Thoracic aorta (tissue), 2 donors: ENCODE results near the gene ZFYVE28. TPM values are rescaled to one million over a fixed set of nuclear protein-coding genes. Genes with fewer than 3 reads are reported as not detected.

Experiments used
- ATAC-seq: fragments of 150-250 bp; one replicate; pipeline ENCODE4 v1.8.0; 2017; ENCODE audit warnings: low read depth; ENCODE audit not compliant: insufficient number of reproducible peaks, low FRiP score
- DNase-seq: peaks from one replicate; pipeline ENCODE4 v3.0.0-alpha.2; 2020; ENCODE audit warnings: low spot score
- H3K27ac ChIP-seq, 2 donors: fragments of 200-600 bp; sonication (generic); 1 replicate in 1 of 2; 2 replicates in 1 of 2; pipeline ENCODE4 v1.5.1; 2016; ENCODE audit warnings: mild to moderate bottlenecking in 2 of 2, moderate library complexity in 2 of 2
- H3K27me3 ChIP-seq: fragments of 200-600 bp; sonication (generic); replicated peaks from 2 replicates; pipeline ENCODE4 v1.6.0; 2016; ENCODE audit warnings: mild to moderate bottlenecking; ENCODE audit not compliant: insufficient read depth
- H3K36me3 ChIP-seq: fragments of 200-600 bp; sonication (generic); one replicate; pipeline ENCODE4 v1.5.1; 2016
- H3K4me1 ChIP-seq, 2 donors: fragments of 200-600 bp; sonication (generic); 1 replicate in 1 of 2; 2 replicates in 1 of 2; pipeline versions ENCODE4 v1.5.1 to v1.6.0; 2016; ENCODE audit warnings: low read depth in 2 of 2, mild to moderate bottlenecking in 1 of 2; ENCODE audit not compliant: control insufficient read depth in 1 of 2
- H3K4me3 ChIP-seq: fragments of 200-600 bp; sonication (generic); 2 replicates; pipeline ENCODE4 v1.5.1; 2016; ENCODE audit warnings: mild to moderate bottlenecking
- H3K9me3 ChIP-seq: fragments of 200-600 bp; sonication (generic); 2 replicates; pipeline ENCODE4 v1.5.1; 2016
- CTCF ChIP-seq: fragments of 200-600 bp; sonication (generic); IDR thresholded peaks from one replicate; pipeline ENCODE4 v1.5.1; 2019; ENCODE audit warnings: antibody characterized with exemption
- total RNA-seq, 2 donors: library from RNA; depleted of rRNA; stranded (reverse); fragments of >200 nt; gene quantifications; one replicate each; pipeline versions ENCODE4 v1.1.0 to v1.2.3, GENCODE V29; 2016

The ZFYVE28 gene
- total RNA-seq, 2 donors from 2014 or later: 11.5 to 20.2 TPM

- H3K36me3 ChIP-seq: no peaks in the 10 kb centered on the region
- H3K27me3 ChIP-seq: no peaks in the 10 kb centered on the region
- TF ChIP-seq CTCF: no peak
- peaks cover 4 to 13% of the 10 kb centered on the region in 2 donors for H3K4me1 ChIP-seq
- H3K4me3 ChIP-seq: no peak overlapping the region
- DNase-seq (no peak), ATAC-seq (no peak)
- no peaks in the 10 kb centered on the region for H3K9me3 ChIP-seq
- no peak overlapping the region for H3K27ac ChIP-seq
Measured at GRCh38 chr4:2461246-2461960, 43.0 kb upstream of the ZFYVE28 start.

DNA sequence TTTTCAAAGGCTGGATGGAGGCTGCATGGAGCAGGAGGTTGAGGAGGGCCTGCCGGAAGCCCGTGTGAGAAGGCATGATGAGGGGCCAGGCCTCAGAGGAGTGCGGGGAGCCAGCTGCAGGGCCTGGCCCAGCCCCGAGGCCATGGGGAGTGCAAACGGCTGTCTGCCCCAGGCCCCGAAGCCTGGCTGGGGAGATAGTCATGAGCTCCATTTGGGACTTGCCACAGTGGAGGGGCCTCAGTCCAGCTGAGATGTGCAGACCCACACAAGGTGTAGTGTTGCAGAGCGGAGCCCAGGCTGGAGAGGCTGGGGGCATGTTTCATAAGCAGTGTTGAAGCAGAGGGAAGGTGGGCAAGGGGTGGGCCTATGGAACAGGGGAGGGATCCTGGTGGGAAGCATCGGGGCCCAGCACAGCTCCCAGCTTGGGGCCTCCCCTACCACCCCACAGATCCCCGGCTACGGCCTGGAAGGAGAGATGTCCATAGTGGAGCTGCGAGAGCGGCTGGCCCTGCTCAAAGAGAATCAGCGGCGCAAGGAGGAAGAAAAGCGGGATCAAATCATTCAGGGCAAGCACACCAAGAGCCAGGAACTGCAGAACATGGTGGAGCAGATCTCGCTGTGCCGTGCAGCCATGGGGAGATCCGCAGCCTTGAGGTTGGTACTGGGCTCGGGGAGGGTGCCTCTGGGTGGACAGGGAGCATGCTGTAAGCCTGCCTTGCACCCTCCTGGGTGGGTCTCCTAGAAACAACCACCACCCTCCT, 41.3 kb upstream of the ZFYVE28 start:
- Histone ChIP-seq H3K36me3 (no peaks in the 10 kb centered on the region), H3K4me3 (no peak overlapping the region), H3K27me3 (no peaks in the 10 kb centered on the region), H3K27ac (no peak overlapping the region), H3K4me1 (peaks cover 4 to 13% of the 10 kb centered on the region in 2 donors), H3K9me3 (no peaks in the 10 kb centered on the region)
- DNase-seq (no peak), ATAC-seq (no peak)
- TF ChIP-seq CTCF: no peak

DNA sequence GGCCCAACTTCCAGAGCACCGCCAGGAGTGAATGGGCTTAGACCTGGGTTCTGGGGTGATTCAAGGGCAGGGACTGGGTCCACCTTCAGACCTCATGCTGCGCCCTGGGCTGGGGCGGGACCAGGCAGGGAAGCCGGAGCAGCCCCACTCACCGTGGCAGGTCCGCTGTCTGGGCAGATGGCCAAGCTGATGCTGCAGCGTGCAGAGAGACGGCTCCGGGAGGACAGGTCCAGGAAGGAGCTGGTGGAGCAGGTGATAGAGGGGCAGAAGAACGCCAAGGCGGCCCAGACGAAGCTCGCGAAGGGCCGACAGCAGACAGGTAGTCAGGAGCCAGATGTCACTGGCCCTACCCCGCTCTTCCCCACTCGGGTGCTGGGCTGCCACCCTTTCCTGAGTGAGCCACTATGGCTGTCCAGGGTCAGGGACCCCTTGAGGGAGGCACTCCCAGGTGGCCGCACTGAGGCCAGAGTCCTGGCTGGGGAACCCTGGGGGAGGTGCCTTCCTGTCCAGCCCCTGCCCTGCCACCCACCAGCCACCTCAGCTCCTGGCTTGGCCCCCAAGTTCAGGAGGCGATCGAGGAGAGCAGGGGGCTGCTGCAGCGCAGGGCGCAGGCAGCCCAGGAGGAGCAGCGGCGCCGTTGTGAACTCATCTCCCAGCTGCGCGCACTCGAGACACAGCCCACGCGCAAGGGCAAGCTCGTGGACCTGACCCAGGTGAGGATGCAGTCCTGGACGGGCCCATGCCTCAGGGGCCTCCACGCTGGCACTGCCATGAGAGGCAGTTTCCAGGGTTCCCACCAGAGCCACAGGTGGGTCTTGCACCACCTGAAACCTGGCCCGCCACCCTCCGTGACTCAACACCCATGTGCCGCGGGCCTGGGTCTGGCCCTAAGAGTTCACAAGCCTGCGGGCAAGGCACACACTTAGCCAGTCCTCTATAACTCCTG, 40.4 kb upstream of the ZFYVE28 start:
- H3K4me1 ChIP-seq: peaks cover 4 to 13% of the 10 kb centered on the region in 2 donors

DNA sequence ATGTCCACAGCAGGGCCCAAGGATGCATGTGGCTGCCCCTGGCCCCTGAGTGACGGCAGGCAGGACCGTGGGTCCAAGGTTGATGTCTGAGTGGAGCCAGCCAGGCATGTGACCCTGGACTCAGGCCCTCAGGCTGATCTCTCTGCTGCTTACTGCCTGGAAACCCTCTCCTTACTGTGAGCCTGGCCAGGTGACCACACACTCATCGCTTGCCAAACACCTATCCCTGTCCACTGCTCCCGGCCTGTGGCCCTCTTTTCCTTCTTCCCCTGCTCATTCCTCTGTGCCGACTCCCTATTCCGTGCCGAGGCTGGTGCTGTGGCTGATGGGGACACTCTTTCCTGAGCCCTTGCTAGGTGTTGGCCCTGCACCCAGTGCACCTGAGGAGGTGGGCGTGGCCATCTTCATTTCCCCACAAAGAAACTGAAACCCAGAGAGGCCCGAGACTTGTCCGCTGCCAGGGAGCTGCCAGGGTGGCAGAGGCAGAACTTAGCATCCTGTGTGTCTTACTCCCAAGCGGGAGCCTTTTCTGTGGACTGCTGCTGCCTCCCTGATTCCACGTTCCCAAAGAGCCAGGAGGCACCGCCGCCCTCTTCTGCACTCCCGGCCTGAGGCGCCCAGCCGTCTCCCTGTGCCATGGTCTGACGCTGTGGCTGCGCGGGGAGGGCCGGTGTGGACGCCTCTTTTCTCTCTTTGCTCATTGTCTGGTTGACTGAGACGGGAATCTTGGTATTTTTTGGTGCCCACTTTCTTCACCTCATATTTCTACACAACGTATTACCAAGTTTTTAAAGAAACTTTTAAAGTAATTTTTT, 39.2 kb upstream of the ZFYVE28 start:
- no peak for TF ChIP-seq CTCF
- Histone ChIP-seq H3K36me3 (no peaks in the 10 kb centered on the region), H3K4me3 (no peak overlapping the region), H3K4me1 (peaks cover 4 to 6% of the 10 kb centered on the region in 2 donors), H3K27ac (no peak overlapping the region), H3K27me3 (no peaks in the 10 kb centered on the region), H3K9me3 (no peaks in the 10 kb centered on the region)
- ATAC-seq: no peak
- DNase-seq: no peak

More for the DNA sequence above, 40.4 kb upstream of the ZFYVE28 start:
- Histone ChIP-seq H3K36me3 (no peaks in the 10 kb centered on the region), H3K27me3 (no peaks in the 10 kb centered on the region), H3K27ac (no peak overlapping the region), H3K4me3 (no peak overlapping the region), H3K9me3 (no peaks in the 10 kb centered on the region)
- ATAC-seq: no peak
- TF ChIP-seq CTCF: no peak
- no peak for DNase-seq
